ENCODE measurements around the gene BRSK2. TPM values are rescaled to one million over a fixed set of nuclear protein-coding genes. Genes with fewer than 3 reads are reported as not detected.

Gene BRSK2
- total and polyA plus RNA-seq, 12 donors = 0.13 to 2.3 (median 0.44) TPM; not detected in 1

DNA sequence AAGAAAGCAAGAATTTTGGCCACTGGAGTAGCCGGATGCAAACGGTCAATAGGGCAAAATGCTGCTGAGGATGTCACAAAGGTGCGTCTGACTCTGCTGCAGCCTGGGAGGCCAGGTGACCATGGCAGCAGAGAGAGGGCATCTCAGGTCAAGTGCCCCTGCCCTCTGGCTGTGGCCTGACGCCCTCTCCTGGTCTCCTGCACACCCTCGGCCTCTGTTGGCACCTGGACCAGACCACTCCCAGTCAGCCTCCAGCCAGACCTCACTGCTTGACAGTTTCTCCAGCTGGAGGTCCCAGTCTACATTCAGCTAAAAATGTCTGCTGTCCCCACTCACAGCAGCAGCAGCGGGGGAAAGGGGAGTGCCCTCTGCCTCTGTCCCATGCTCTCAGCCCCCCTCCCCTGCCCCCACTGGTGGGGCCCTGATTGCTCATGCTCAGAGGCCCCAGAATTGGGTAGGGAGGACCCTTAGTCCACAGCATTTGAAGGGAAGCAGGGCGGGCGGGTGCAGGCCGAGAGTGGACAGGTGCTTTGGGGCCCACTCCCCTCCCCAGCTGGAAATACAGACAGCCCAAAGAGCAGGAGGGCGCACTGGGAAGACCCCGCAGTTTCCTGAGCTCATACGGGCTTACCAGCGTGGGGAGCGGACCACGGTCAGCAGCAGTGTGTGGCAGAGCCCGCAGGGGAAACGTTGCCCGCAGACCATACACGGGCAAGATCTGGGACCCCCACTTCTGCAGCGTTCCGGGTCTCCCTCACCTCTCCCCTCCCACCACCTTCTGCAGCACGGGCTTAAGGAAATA lies 1.6 kb upstream of the BRSK2 start:
- DNase-seq (peak in 1 of 2 donors; percentile 6), ATAC-seq (no peak)
- intact Hi-C loops (cut with DNase I) = no loop called here
- Histone ChIP-seq H3K9me3 (no peaks in the 10 kb centered on the region), H3K4me3 (no peak overlapping the region), H3K4me1 (peaks cover 6 to 26% (median 14%) of the 10 kb centered on the region in 9 donors), H3K27ac (no peak overlapping the region), H3K36me3 (no peaks in the 10 kb centered on the region), H3K27me3 (peaks cover 0 to 47% (median 30%) of the 10 kb centered on the region in 7 donors)
- TF ChIP-seq, protein P1, sequence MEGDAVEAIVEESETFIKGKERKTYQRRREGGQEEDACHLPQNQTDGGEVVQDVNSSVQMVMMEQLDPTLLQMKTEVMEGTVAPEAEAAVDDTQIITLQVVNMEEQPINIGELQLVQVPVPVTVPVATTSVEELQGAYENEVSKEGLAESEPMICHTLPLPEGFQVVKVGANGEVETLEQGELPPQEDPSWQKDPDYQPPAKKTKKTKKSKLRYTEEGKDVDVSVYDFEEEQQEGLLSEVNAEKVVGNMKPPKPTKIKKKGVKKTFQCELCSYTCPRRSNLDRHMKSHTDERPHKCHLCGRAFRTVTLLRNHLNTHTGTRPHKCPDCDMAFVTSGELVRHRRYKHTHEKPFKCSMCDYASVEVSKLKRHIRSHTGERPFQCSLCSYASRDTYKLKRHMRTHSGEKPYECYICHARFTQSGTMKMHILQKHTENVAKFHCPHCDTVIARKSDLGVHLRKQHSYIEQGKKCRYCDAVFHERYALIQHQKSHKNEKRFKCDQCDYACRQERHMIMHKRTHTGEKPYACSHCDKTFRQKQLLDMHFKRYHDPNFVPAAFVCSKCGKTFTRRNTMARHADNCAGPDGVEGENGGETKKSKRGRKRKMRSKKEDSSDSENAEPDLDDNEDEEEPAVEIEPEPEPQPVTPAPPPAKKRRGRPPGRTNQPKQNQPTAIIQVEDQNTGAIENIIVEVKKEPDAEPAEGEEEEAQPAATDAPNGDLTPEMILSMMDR (IDR thresholded peaks at IDR 0.05) = no peak
- WGBS, 2 donors = 52 to 57% methylated on average over 22 of the region's 22 CpGs

DNA sequence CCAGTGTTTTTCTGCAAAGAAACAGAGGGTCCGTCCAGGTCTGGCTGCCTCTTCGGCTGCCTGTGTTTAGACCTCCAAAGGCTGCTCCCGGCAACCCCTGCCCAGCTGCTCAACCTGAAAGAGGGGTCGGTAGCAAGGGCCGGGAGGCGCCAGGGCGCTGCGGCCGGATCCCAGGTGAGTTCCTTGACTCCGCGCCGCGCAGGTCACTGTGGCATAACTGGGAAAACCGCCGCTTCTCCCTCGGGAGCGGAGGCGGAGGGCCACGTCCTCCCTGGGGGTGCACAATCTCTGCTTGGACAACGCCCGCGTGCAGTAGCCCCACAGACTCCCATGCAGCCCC lies 1.0 kb upstream of the BRSK2 start:
- Histone ChIP-seq H3K9me3 (no peaks in the 10 kb centered on the region), H3K27me3 (peaks cover 0 to 52% (median 35%) of the 10 kb centered on the region in 7 donors), H3K4me3 (peak overlapping the region in 9 of 10 donors; percentile 36 to 77 (median 59)), H3K4me1 (peaks cover 6 to 20% (median 14%) of the 10 kb centered on the region in 9 donors), H3K27ac (no peak overlapping the region), H3K36me3 (no peaks in the 10 kb centered on the region)
- intact Hi-C loops (cut with DNase I) = no loop called here
- 7 to 11% methylated on average over 22 of the region's 22 CpGs for whole genome bisulfite sequencing, 2 donors
- ATAC-seq (no peak), DNase-seq (peak in 1 of 2 donors; percentile 25)
- TF ChIP-seq, protein P1 (IDR thresholded peaks at IDR 0.05) = no peak

DNA sequence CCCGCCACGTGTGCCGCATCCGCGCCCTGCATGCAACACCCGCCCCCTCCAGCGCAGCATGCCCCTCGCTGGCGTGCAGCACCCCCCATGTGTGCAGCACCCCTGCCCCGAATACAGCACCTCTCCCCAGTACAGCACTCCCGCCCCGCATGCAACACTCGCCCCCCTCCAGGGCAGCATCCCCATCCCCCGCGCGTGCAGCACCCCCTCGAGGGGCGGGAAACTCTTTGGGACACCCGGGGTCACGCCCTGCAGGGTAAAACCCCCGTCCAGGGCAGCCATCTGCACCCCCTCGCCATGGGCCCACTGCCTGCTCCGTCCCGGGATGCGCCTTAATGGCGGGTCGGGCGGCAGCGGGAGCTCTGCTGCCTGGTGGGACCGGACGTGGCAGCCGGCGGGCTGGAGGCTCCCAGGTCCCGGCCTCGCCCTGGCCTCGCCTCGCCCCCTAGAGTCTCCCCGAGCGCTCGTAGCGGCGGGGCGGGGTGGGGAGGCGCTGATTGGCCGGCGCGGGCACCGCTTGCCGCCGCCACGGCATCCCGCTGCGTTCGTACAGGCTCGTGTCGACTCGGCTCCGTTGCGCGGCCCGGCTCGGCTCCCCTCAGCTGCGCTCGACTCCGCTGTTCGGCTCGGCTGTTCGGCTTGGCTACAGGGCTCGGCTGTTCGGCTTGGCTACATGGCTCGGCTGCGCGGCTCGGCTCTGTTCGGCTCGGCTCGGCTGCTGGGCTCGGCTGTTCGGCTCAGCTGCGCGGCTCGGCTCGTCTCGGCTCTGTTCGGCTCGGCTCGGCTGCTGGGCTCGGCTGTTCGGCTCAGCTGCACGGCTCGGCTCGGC lies 417 bp upstream of the BRSK2 start:
- Histone ChIP-seq H3K27ac (peak overlapping the region in 9 of 10 donors; percentile 35 to 73 (median 62)), H3K27me3 (peaks cover 0 to 52% (median 35%) of the 10 kb centered on the region in 7 donors)
- WGBS, 2 donors = 0 to 1% methylated on average over 92 of the region's 92 CpGs

More for the DNA sequence above, 417 bp upstream of the BRSK2 start:
- intact Hi-C loops (cut with DNase I) = no loop called here
- ATAC-seq (peak; percentile 98 to 100 (median 99)), DNase-seq (peak; percentile 97)
- peak overlapping the region; percentile 36 to 77 (median 58) for H3K4me3 ChIP-seq
- H3K9me3 ChIP-seq = no peaks in the 10 kb centered on the region
- no peaks in the 10 kb centered on the region for H3K36me3 ChIP-seq
- H3K4me1 ChIP-seq = peaks cover 6 to 18% (median 14%) of the 10 kb centered on the region in 9 donors
- TF ChIP-seq, protein P1 (IDR thresholded peaks at IDR 0.05) = peak in 4 of 9 donors; percentile 23 to 47 (median 38)

Measured in heart right ventricle (tissue), 16 donors.